ENCODE results near the gene MGARP. TPM values are rescaled to one million over a fixed set of nuclear protein-coding genes. Genes with fewer than 3 reads are reported as not detected.

MGARP gene
- total RNA-seq, 4 donors from 2014 or later: 0.65 TPM; not detected in 3

DNA sequence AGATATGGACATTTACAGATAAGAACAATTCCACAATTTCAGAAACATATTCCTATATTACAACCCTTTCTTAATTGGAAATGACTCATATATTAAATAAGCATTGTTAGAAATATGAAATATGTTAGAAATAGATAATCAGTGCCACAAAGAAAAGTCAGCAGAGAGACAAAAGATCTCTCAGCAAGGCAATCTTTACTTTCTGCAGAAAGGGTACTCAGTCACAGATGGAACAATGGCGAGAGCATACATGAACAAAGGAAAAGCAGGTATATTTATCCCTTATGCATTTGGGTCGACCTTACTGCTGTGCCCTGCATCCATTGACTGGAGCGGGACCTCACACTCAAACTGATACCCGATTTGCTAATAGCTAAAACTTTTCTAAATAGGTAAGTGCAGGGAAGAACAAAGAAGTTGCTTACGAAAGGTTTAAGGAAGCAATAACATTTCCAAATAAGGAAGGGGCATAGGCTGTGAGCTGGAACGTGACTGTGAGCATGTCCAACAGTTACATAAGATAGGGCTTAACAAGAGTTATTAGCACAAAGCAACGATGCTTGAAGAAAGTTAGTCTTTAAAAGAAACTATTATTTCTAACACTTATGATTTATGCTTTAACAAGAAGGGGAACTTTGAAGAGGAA, 40.8 kb downstream of the MGARP start:
- TF ChIP-seq, protein P1, sequence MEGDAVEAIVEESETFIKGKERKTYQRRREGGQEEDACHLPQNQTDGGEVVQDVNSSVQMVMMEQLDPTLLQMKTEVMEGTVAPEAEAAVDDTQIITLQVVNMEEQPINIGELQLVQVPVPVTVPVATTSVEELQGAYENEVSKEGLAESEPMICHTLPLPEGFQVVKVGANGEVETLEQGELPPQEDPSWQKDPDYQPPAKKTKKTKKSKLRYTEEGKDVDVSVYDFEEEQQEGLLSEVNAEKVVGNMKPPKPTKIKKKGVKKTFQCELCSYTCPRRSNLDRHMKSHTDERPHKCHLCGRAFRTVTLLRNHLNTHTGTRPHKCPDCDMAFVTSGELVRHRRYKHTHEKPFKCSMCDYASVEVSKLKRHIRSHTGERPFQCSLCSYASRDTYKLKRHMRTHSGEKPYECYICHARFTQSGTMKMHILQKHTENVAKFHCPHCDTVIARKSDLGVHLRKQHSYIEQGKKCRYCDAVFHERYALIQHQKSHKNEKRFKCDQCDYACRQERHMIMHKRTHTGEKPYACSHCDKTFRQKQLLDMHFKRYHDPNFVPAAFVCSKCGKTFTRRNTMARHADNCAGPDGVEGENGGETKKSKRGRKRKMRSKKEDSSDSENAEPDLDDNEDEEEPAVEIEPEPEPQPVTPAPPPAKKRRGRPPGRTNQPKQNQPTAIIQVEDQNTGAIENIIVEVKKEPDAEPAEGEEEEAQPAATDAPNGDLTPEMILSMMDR (IDR thresholded peaks at IDR 0.05; ENCODE audit: low read depth): no peak

GRCh38 chr4:139234253-139234652, 45.8 kb downstream of the MGARP start:
- TF ChIP-seq, protein P1 (IDR thresholded peaks at IDR 0.05; ENCODE audit: low read depth): no peak

- TF ChIP-seq, protein P1 (IDR thresholded peaks at IDR 0.05; ENCODE audit: low read depth): no peak
Observed at GRCh38 chr4:139229534-139230039, 50.4 kb downstream of the MGARP start.

DNA sequence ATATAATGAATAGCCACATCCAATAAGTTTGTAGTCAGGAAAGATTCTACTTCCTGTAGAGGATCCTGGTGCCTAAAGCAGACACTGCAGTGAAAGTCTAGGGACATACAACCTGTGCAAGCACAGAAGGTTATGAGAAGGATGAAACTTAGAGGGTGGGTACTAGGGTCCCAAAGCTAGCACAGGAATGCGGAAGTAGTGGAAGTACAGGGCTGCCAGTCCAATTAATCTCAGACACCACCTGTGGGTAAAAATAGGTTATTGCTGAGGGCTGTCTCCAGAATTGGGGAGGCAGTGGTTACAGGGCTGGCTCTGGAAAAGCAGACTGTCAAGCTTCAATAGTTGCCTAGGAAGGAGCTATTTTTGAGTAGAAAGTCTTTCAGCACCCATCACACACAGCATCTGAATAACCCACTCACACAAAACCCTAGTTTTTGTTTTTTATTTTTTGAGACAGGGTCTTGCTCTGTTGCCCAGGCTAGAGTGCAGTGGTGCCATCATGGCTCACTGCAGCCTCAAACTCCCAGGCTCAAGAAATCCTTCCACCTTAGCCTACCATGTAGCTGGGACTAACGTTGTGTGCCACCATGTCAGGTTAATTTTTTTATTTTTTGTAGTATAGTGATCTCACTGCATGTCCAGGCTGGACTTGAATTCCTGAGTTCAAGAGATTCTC, 52.2 kb downstream of the MGARP start:
- TF ChIP-seq, protein P1 (IDR thresholded peaks at IDR 0.05; ENCODE audit: low read depth): no peak

- TF ChIP-seq, protein P1 (IDR thresholded peaks at IDR 0.05; ENCODE audit: low read depth): no peak
Observed at GRCh38 chr4:139223682-139224317, 56.2 kb downstream of the MGARP start.

DNA sequence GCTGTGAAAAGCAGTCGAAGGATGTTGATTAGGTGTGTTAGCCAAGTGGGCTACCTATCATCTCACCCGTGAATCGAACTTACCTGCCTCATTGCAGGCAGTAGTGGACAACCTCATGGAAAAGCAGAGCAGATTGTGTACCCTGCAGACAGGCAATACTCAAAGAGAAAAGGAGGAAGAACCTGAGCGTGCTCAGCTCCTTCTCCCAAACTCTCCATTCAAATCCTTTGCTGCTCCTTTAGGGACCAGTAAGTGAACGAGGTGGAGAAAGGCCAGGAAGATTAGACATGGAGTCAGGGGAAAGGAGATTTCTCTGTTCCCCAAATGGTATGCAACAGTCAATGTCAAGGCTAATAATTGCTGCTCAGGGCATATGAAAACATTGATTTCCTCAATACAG, 57.8 kb downstream of the MGARP start:
- TF ChIP-seq, protein P1 (IDR thresholded peaks at IDR 0.05; ENCODE audit: low read depth): no peak

DNA sequence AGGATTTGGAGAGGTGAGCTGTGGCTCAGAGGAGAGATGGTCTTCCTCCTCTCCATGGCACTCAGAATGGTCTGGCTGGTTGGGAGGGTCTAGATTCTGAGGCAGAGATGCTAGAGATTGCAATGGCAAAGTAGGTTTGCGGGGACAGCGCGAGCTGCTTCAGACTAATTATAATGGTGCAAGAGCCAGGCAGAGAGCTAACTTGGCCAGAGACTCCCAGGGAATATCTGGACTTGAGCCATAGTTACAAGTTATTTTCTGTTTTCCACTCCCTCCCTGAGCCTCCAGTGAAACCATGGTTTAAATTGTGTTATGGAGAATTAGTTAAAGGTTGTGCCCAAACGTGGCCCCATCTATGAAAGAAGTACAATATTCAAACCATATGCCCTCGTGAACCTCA, 58.3 kb downstream of the MGARP start:
- TF ChIP-seq, protein P1 (IDR thresholded peaks at IDR 0.05; ENCODE audit: low read depth): no peak

Data from subcutaneous adipose tissue (tissue), 4 donors.